HG03045 (cell line): ENCODE results near the gene KAT2B.

Source experiments
- ATAC-seq: cut with Tn5 transposase; IDR thresholded peaks from one replicate; pipeline ENCODE4 v1.9.1; 2021; ENCODE audit warnings: mild to moderate bottlenecking, moderate library complexity; ENCODE audit not compliant: unreplicated experiment

Gene KAT2B

GRCh38 chr3:20141316-20141715, 101.1 kb downstream of the KAT2B start:
- no peak for ATAC-seq

DNA sequence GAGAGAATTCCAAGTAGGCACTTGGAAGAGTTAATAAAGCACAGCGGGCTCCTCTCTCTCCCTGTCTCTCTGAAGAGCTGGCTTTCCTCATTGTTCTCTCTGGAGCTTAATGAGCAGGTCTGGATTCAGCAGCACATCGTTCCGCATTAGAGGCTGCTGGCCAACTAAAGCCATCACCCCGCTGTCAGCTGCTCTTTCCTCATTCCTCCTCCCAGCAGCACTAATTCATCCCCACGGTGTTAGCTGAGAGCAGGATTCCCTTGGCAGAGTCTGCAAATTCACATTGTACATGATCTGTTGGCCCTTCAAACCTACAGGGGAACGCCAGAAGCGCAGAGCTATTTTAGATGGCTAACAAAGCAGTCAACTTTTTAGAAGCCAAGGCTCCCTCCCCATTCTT, 101.6 kb downstream of the KAT2B start:
- no peak for ATAC-seq

GRCh38 chr3:20142517-20142916, 102.3 kb downstream of the KAT2B start:
- ATAC-seq, result no peak

DNA sequence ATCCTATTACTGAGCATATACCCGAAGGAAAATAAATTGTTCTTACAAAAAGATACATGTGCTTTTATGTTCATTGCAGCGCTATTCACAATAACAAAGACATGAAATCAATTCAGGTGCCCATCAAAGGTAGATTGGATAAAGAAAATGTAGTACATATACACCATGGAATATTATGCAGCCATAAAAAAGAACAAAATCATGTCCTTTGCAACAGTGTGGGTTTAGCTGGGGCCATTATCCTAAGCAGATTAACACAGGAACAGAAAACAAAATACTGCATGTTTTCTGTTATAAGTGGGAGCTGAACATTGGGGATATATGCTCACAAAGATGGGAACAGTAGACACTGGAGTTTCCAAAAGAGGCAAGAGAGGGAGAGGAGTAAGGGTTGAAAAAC, 103.3 kb downstream of the KAT2B start:
- no peak for ATAC-seq

DNA sequence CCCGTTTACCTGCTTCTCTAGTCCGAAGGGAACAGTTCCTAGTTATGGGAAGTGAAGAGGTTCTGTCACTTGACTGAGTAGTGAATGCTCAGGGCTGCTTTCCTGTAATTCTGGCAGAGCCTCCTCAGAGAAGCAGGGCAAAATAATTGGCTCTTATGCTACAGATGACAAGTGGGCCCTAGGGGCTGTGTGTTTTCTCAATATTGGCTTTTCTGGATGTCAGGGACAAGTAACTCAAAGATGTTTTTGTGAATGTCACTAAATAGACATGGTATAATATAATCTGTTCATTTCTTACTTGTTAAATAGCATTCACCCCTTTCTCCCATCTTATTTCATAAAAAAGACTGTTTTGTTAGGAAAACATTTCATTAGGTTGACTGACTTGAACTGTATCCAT, 105.6 kb downstream of the KAT2B start:
- ATAC-seq, result no peak

- ATAC-seq, result no peak
Observed at GRCh38 chr3:20146301-20146700, 106.1 kb downstream of the KAT2B start.

DNA sequence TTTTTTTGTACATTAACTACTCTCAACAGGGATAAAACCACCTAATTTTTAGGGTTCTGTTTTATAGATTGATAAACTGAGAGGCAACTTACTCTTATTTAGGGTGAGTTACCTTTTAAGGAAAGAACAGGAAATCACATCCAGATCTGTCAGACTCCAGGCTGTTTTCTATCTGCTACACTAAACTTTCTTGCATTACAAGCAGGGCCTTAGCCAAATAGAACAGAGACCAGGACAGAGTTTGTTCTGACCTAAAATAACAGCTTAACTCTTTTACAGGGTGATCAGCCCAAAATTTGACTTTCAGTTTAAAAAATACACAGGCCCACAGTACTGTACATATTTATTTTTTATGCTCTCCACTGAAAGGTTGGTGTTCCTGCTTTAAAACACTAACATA, 107.1 kb downstream of the KAT2B start:
- ATAC-seq, result no peak

GRCh38 chr3:20148466-20148865, 108.2 kb downstream of the KAT2B start:
- no peak for ATAC-seq

DNA sequence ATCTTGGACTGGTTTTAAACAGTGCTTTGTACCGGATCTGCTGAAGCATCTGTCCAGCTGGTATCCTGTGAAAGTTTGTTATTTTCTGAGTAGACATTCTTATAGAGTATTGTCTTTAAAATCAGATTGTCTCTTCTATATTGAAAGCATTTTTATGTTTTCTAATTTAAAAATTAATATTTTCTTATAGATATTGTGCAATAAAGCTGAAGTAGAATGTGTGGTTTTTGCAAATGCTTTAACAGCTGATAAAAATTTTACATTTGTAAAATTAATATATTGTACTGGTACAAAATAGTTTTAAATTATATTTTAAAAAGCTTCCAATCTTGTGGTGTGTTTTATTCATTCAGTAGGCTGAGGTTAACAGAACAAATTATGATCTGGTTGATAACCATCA, 113.8 kb downstream of the KAT2B start:
- no peak for ATAC-seq

- ATAC-seq, result no peak
Observed at GRCh38 chr3:20154928-20155327, 114.7 kb downstream of the KAT2B start.

- ATAC-seq, result no peak
Observed at GRCh38 chr3:20160230-20160629, 120.0 kb downstream of the KAT2B start.

- no peak for ATAC-seq
Observed at GRCh38 chr3:20161714-20162113, 121.5 kb downstream of the KAT2B start.

DNA sequence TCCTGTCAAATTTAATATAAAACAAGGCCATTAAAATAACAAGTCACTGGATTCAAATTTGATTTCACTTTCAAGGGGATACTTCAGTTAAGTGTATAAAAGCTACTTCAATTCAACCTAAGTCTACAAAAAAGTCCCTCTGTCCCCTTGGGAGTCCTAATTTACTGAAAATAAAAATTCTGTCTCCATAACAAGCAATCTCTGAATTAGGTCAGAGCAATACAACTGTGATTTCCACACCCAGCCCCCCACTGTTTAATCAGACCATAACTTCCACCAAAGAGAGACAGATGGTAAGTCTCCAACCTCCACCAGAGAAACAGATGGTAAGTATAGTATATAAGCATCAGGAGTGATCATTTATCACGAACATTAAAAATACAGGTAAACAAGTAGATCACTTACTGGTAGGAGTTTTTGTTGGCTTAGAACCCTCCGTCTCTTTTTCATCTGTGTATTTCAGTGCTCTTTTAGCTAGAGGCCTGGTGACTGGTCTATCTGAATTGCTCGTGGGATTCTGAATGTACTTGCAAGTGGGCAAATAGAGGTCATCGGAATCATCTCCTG, 133.7 kb downstream of the KAT2B start:
- no peak for ATAC-seq

GRCh38 chr3:20181276-20181675, 141.0 kb downstream of the KAT2B start:
- no peak for ATAC-seq

GRCh38 chr3:20182206-20182605, 142.0 kb downstream of the KAT2B start:
- ATAC-seq, result no peak

- no peak for ATAC-seq
Observed at GRCh38 chr3:20185331-20185678, 145.1 kb downstream of the KAT2B start.

DNA sequence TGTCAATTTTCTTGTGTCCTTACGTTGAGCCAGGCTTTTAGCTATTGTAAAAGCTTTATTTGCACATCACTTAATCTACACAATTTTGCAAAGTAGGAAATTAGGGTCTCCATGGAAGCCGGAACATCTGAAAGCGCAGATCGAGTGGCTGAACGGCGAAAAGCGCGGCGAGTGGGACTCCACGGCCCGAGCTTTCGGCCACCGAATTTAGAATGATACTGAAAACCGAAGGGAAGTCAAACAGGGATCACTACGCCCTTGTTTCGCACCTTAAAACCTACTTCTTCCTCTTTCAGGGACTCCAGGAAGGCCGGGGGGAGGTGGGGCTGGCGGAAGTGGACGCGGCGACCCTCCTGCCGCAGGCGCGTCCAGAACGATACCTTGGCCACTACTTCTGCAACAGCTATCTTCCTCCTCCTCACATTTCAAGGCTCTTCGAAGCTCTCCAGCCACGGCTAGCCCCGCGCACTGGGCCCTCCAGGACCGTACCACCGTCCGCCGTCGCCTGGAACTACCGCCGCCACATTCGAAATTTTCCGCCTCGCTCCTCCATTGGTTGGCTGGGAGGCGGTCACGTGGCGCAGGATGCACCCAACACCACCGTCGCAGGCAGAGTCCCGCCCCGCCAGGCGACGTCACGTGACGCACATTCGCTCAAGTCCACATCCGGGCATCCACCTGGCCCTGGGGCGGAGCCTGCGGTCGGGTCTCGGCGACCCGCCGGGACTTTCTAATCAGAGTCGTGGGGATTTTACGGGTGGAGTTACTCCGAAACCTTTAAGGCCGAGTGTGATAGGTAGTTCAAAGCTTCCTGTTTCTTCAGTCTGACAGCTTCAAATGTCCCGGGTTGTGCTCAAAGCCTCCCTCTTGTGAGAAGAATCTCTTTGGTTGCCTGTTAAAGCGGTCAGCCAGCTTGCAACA, 145.7 kb downstream of the KAT2B start, which contains the start of gene SGO1:
TSS of gene SGO1 (minus strand) at position 528 of the 921 bp plus-strand sequence. CDS start 2,179 bp downstream, outside the sequence.
- peak; percentile 97 for ATAC-seq

- peak; percentile 1 for ATAC-seq
Observed at GRCh38 chr3:20186600-20187004, 146.4 kb downstream of the KAT2B start.

GRCh38 chr3:20190991-20191390, 150.7 kb downstream of the KAT2B start:
- no peak for ATAC-seq

- ATAC-seq, result no peak
Observed at GRCh38 chr3:20194793-20195460, 154.7 kb downstream of the KAT2B start.

GRCh38 chr3:20197775-20198174, 157.5 kb downstream of the KAT2B start:
- no peak for ATAC-seq

GRCh38 chr3:20201143-20201542, 160.9 kb downstream of the KAT2B start:
- ATAC-seq, result no peak
